ENCODE results near the gene ARHGEF40.

DNA sequence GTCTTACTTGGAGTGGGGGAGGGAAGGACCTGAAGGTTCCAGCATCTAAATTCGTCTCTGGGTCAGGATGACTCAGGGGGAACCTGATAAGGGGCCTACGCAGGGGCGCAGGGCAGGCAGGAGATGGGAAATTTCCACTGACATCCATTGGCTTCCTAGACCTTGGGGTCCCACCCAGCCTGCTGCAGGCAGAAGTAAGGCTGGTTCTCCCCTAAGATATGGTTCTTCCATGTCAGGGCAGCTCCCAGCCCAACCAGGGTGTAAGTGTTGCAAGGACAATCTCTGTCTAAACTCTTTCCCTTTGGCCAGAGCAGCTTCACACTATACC, 43.2 kb upstream of the ARHGEF40 start:
- no peak for TF ChIP-seq POLR2A (IDR thresholded peaks at IDR 0.05)
- TF ChIP-seq, protein P1, sequence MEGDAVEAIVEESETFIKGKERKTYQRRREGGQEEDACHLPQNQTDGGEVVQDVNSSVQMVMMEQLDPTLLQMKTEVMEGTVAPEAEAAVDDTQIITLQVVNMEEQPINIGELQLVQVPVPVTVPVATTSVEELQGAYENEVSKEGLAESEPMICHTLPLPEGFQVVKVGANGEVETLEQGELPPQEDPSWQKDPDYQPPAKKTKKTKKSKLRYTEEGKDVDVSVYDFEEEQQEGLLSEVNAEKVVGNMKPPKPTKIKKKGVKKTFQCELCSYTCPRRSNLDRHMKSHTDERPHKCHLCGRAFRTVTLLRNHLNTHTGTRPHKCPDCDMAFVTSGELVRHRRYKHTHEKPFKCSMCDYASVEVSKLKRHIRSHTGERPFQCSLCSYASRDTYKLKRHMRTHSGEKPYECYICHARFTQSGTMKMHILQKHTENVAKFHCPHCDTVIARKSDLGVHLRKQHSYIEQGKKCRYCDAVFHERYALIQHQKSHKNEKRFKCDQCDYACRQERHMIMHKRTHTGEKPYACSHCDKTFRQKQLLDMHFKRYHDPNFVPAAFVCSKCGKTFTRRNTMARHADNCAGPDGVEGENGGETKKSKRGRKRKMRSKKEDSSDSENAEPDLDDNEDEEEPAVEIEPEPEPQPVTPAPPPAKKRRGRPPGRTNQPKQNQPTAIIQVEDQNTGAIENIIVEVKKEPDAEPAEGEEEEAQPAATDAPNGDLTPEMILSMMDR (IDR thresholded peaks at IDR 0.05), result no peak

Data from lower leg skin (tissue), 3 donors.